Hepatocyte (in vitro differentiated cells): ENCODE data around the gene KRT38. TPM values are rescaled to one million over a fixed set of nuclear protein-coding genes. Genes with fewer than 3 reads are reported as not detected.

Experiments used
- DNase-seq: peaks from one replicate; pipeline ENCODE4 v3.0.0-alpha.2; 2016; ENCODE audit warnings: low spot score
- H2AFZ ChIP-seq: fragments of 200-600 bp; sonication (generic); 2 replicates; pipeline ENCODE4 v1.6.0; 2016; ENCODE audit warnings: antibody characterized with exemption, mild to moderate bottlenecking
- H3K27ac ChIP-seq: fragments of 200-600 bp; sonication (generic); 2 replicates; pipeline ENCODE4 v1.5.1; 2016; ENCODE audit warnings: mild to moderate bottlenecking
- H3K27me3 ChIP-seq: fragments of 200-600 bp; sonication (generic); 2 replicates; pipeline ENCODE4 v1.6.1; 2016
- H3K36me3 ChIP-seq: fragments of 200-600 bp; sonication (generic); replicated peaks from 2 replicates; pipeline ENCODE4 v1.5.1; 2016; ENCODE audit warnings: low read depth; ENCODE audit not compliant: insufficient read depth
- H3K4me1 ChIP-seq: fragments of 200-600 bp; sonication (generic); 2 replicates; pipeline ENCODE4 v1.5.1; 2016; ENCODE audit warnings: mild to moderate bottlenecking, moderate library complexity; ENCODE audit not compliant: insufficient read depth
- H3K4me2 ChIP-seq: fragments of 200-600 bp; sonication (generic); 2 replicates; pipeline ENCODE4 v1.6.0; 2016
- H3K4me3 ChIP-seq: fragments of 200-600 bp; sonication (generic); 2 replicates; pipeline ENCODE4 v1.5.1; 2016; ENCODE audit warnings: mild to moderate bottlenecking
- H3K79me2 ChIP-seq: fragments of 200-600 bp; sonication (generic); 2 replicates; pipeline ENCODE4 v1.6.0; 2017; ENCODE audit warnings: mild to moderate bottlenecking
- H3K9me2 ChIP-seq: fragments of 200-600 bp; sonication (generic); replicated peaks from 2 replicates; pipeline ENCODE4 v1.6.0; 2017; ENCODE audit warnings: mild to moderate bottlenecking; ENCODE audit not compliant: insufficient read depth
- H3K9me3 ChIP-seq: fragments of 200-600 bp; sonication (generic); 2 replicates; pipeline ENCODE4 v1.5.1; 2016; ENCODE audit warnings: low read depth, mild to moderate bottlenecking
- H4K20me1 ChIP-seq: fragments of 200-600 bp; sonication (generic); 2 replicates; pipeline ENCODE4 v1.6.0; 2016; ENCODE audit warnings: mild to moderate bottlenecking; ENCODE audit not compliant: insufficient read depth, poor library complexity, severe bottlenecking
- CTCF ChIP-seq: fragments of 200-600 bp; sonication (generic); IDR thresholded peaks from 2 replicates; pipeline ENCODE4 v1.5.1; 2016; ENCODE audit warnings: antibody characterized with exemption, mild to moderate bottlenecking; ENCODE audit not compliant: poor library complexity
- EZH2 ChIP-seq: fragments of 200-600 bp; sonication (generic); IDR thresholded peaks from 2 replicates; pipeline ENCODE4 v1.6.1; 2016; ENCODE audit warnings: antibody characterized with exemption, mild to moderate bottlenecking, borderline replicate concordance
- EZH2phosphoT487 ChIP-seq: fragments of 200-600 bp; sonication (generic); IDR thresholded peaks from one replicate; pipeline ENCODE4 v1.6.1; 2018; ENCODE audit warnings: antibody characterized with exemption, mild to moderate bottlenecking, low read depth, moderate library complexity; ENCODE audit not compliant: unreplicated experiment, severe bottlenecking
- WGBS: methylation state at CpG from one replicate; pipeline ENCODE4 v1.1.6; 2016; ENCODE audit warnings: low lambda C conversion rate; ENCODE audit errors: missing lambda C conversion rate; 5-methylcytosine and 5-hydroxymethylcytosine counted together
- polyA plus RNA-seq: library from polyadenylated mRNA; unstranded; fragments of >200 nt; fragmentation: Nextera tagmentation; extraction: Ambion mirVana; gene quantifications from 2 replicates; pipeline ENCODE4 v1.2.1, GENCODE V29; 2016
- total RNA-seq: library from RNA; depleted of rRNA; stranded (reverse); fragments of >200 nt; gene quantifications from 2 replicates; pipeline ENCODE4 v1.2.3, GENCODE V29; 2014

The KRT38 gene
- total and polyA plus RNA-seq, 2 experiments from 2014 or later: not detected

GRCh38 chr17:41393826-41394225 lies 47.0 kb downstream of the KRT38 start:
- Histone ChIP-seq H4K20me1 (no peaks in the 10 kb centered on the region), H3K9me3 (no peaks in the 10 kb centered on the region), H3K27ac (no peak overlapping the region), H3K4me2 (no peak overlapping the region), H3K27me3 (no peaks in the 10 kb centered on the region), H3K79me2 (no peaks in the 10 kb centered on the region), H2AFZ (no peak overlapping the region), H3K9me2 (no peaks in the 10 kb centered on the region), H3K4me1 (no peaks in the 10 kb centered on the region), H3K4me3 (no peak overlapping the region), H3K36me3 (no peaks in the 10 kb centered on the region)
- no peak for DNase-seq
- WGBS: 94% methylated on average over 10 of the region's 10 CpGs
- no peak for TF ChIP-seq EZH2
- no peak for TF ChIP-seq CTCF

- Histone ChIP-seq H3K4me1 (no peaks in the 10 kb centered on the region), H3K27ac (no peak overlapping the region), H3K36me3 (no peaks in the 10 kb centered on the region), H3K9me2 (no peaks in the 10 kb centered on the region), H3K4me2 (no peak overlapping the region), H3K4me3 (no peak overlapping the region), H2AFZ (no peak overlapping the region), H3K9me3 (no peaks in the 10 kb centered on the region), H3K27me3 (no peaks in the 10 kb centered on the region), H4K20me1 (no peaks in the 10 kb centered on the region), H3K79me2 (no peaks in the 10 kb centered on the region)
- no peak for TF ChIP-seq EZH2
- TF ChIP-seq EZH2phosphoT487: no peak
- no peak for TF ChIP-seq CTCF
- no peak for DNase-seq
- WGBS: 73% methylated on average over 5 of the region's 5 CpGs
Measured at GRCh38 chr17:41393294-41393693, 47.5 kb downstream of the KRT38 start.

GRCh38 chr17:41392278-41392677 lies 48.5 kb downstream of the KRT38 start:
- Histone ChIP-seq H3K27me3 (no peaks in the 10 kb centered on the region), H3K36me3 (no peaks in the 10 kb centered on the region), H3K4me1 (no peaks in the 10 kb centered on the region), H3K4me3 (no peak overlapping the region), H3K9me3 (no peaks in the 10 kb centered on the region), H3K79me2 (no peaks in the 10 kb centered on the region), H4K20me1 (no peaks in the 10 kb centered on the region), H3K9me2 (no peaks in the 10 kb centered on the region), H2AFZ (no peak overlapping the region), H3K4me2 (no peak overlapping the region), H3K27ac (no peak overlapping the region)
- 100% methylated on average over 1 of the region's 1 CpG for WGBS
- DNase-seq: no peak
- TF ChIP-seq CTCF: no peak
- no peak for TF ChIP-seq EZH2phosphoT487
- no peak for TF ChIP-seq EZH2

GRCh38 chr17:41391535-41391934 lies 49.2 kb downstream of the KRT38 start:
- no peak for TF ChIP-seq EZH2
- TF ChIP-seq EZH2phosphoT487: no peak
- no peak for TF ChIP-seq CTCF
- H3K27me3 ChIP-seq: no peaks in the 10 kb centered on the region
- no peak overlapping the region for H3K27ac ChIP-seq
- 43% methylated on average over 2 of the region's 2 CpGs for WGBS
- H3K4me3 ChIP-seq: no peak overlapping the region
- DNase-seq: no peak
- H2AFZ ChIP-seq: no peak overlapping the region
- H3K36me3 ChIP-seq: no peaks in the 10 kb centered on the region
- H4K20me1 ChIP-seq: no peaks in the 10 kb centered on the region
- no peaks in the 10 kb centered on the region for H3K9me2 ChIP-seq
- no peaks in the 10 kb centered on the region for H3K9me3 ChIP-seq
- no peaks in the 10 kb centered on the region for H3K4me1 ChIP-seq
- H3K79me2 ChIP-seq: no peaks in the 10 kb centered on the region
- H3K4me2 ChIP-seq: no peak overlapping the region
